ENCODE data around the gene SCN5A.

DNA sequence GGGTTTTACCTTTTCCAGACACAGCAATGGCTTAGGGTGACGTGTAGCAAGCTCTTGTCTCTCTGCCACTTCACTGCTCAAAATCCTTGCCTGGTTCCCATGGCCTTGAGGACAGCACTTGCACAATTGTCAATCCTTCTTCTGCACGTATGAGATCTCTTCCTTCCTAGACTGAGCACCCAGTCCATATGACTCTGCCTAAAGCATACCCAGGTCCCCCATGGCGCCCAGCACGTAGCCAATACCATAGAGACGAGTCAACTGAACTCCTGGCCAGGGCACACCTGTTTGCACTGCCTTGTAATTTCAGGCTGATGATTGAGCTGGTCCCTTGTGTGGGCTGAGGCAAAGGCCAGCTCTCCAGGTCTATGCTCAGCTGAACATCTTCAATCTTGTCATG is 23.3 kb downstream of the SCN5A start:
- TF ChIP-seq POLR2A (IDR thresholded peaks at IDR 0.05; ENCODE audit: low read depth, low read length) (no peak), POLR2AphosphoS5 (IDR thresholded peaks at IDR 0.05; ENCODE audit: low read depth, low read length) (no peak), POU2F2 (IDR thresholded peaks at IDR 0.05; ENCODE audit: low read depth, low read length) (no peak), TAF1 (IDR thresholded peaks at IDR 0.05; ENCODE audit: low read depth, low read length) (no peak), SPI1 (IDR thresholded peaks at IDR 0.05; ENCODE audit: low read depth, low read length) (no peak), PAX5 (IDR thresholded peaks at IDR 0.05; ENCODE audit: insufficient read depth, low read length, severe bottlenecking) (no peak)

All from GM12891 (cell line).